IgD-negative memory B cell (primary cell): Measurements from ENCODE around the gene C22orf23. TPM values are rescaled to one million over a fixed set of nuclear protein-coding genes. Genes with fewer than 3 reads are reported as not detected.

ENCODE experiments used
- H3K27ac Mint-ChIP-seq, 3 donors: one replicate each; pipeline ENCODE4 v1.8.0; 2020 to 2022; ENCODE audit warnings: mild to moderate bottlenecking in 3 of 3, mixed read lengths in 3 of 3, moderate library complexity in 1 of 3
- H3K27me3 Mint-ChIP-seq: one replicate; pipeline ENCODE4 v1.8.0; 2021; ENCODE audit warnings: mixed read lengths
- H3K36me3 Mint-ChIP-seq: one replicate; pipeline ENCODE4 v1.8.0; 2020; ENCODE audit warnings: mild to moderate bottlenecking, mixed read lengths
- H3K4me1 Mint-ChIP-seq, 3 donors: one replicate each; pipeline ENCODE4 v1.8.0; 2020 to 2022; ENCODE audit warnings: mixed read lengths in 3 of 3, mild to moderate bottlenecking in 1 of 3
- H3K4me3 Mint-ChIP-seq, 4 donors: one replicate each; pipeline ENCODE4 v1.8.0; 2020 to 2022; ENCODE audit warnings: mild to moderate bottlenecking in 4 of 4, mixed read lengths in 4 of 4, moderate library complexity in 3 of 4
- H3K9me3 Mint-ChIP-seq, 3 donors: one replicate each; pipeline ENCODE4 v1.8.0; 2020 to 2021; ENCODE audit warnings: mixed read lengths in 3 of 3, mild to moderate bottlenecking in 1 of 3
- polyA plus RNA-seq: library from polyadenylated mRNA; unstranded; fragments of 300-500 nt; fragmentation: Illumina TruSeq; gene quantifications from one replicate; pipeline ENCODE4 v1.2.3, GENCODE V29; 2021

Gene C22orf23
- polyA plus RNA-seq, 1 donor from 2014 or later = not detected

GRCh38 chr22:37911697-37912096 lies 41.7 kb downstream of the C22orf23 start:
- Mint-ChIP-seq H3K4me3 (peak overlapping the region in 1 of 4 donors; percentile 27), H3K27me3 (no peaks in the 10 kb centered on the region), H3K4me1 (peaks cover 5 to 19% (median 12%) of the 10 kb centered on the region in 3 donors), H3K9me3 (no peaks in the 10 kb centered on the region), H3K36me3 (peaks cover 4% of the 10 kb centered on the region), H3K27ac (peak overlapping the region in 1 of 3 donors; percentile 78)

- Mint-ChIP-seq H3K9me3 (no peaks in the 10 kb centered on the region), H3K27ac (no peak overlapping the region), H3K27me3 (no peaks in the 10 kb centered on the region), H3K36me3 (peaks cover 4% of the 10 kb centered on the region), H3K4me1 (peaks cover 5 to 19% (median 14%) of the 10 kb centered on the region in 3 donors), H3K4me3 (no peak overlapping the region)
Observed at GRCh38 chr22:37910890-37911672, 42.3 kb downstream of the C22orf23 start.

GRCh38 chr22:37909766-37910165 lies 43.6 kb downstream of the C22orf23 start:
- peaks cover 9 to 24% (median 14%) of the 10 kb centered on the region in 3 donors for H3K4me1 Mint-ChIP-seq
- no peak overlapping the region for H3K4me3 Mint-ChIP-seq
- H3K27me3 Mint-ChIP-seq = no peaks in the 10 kb centered on the region

GRCh38 chr22:37907036-37907954 lies 46.1 kb downstream of the C22orf23 start:
- peak overlapping the region; percentile 23 to 91 (median 82) for H3K27ac Mint-ChIP-seq
- H3K9me3 Mint-ChIP-seq = no peaks in the 10 kb centered on the region
- peaks cover 7% of the 10 kb centered on the region for H3K36me3 Mint-ChIP-seq
- peak overlapping the region; percentile 57 to 95 (median 86) for H3K4me3 Mint-ChIP-seq
- H3K27me3 Mint-ChIP-seq = no peaks in the 10 kb centered on the region
- peaks cover 9 to 24% (median 14%) of the 10 kb centered on the region in 3 donors for H3K4me1 Mint-ChIP-seq

More at GRCh38 chr22:37909766-37910165, 43.6 kb downstream of the C22orf23 start:
- Mint-ChIP-seq H3K36me3 (peaks cover 4% of the 10 kb centered on the region), H3K27ac (peak overlapping the region in 1 of 3 donors; percentile 67), H3K9me3 (no peaks in the 10 kb centered on the region)

DNA sequence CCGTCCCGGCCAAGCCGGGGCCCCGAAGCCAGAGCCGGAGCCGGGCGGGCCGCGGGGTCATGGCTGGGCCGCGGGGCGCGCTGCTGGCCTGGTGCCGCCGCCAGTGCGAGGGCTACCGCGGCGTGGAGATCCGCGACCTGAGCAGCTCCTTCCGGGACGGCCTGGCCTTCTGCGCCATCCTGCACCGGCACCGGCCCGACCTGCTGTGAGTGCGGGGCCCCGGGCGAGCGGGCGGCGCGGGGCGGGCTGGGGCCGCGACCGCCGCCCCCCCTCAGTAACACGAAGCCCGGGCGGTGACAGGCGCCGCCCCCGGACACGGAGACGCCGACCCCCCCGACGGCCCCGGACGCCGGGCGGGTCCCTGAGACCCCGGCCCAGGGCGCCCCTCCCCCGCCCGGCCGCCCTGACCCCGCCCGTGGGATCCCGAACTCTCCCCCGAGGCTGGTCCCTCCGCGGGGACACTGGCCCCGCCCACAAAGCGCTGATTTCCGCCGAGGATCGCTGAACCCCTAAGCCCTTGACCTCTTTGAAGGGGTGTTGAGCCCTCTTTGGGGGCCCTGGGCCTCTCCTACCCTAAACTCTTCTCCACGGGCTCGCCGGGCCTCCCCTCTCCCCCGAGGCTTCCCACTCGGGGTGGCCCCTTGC lies 46.9 kb downstream of the C22orf23 start:
- no peaks in the 10 kb centered on the region for H3K27me3 Mint-ChIP-seq
- H3K9me3 Mint-ChIP-seq = no peaks in the 10 kb centered on the region
- H3K27ac Mint-ChIP-seq = peak overlapping the region; percentile 23 to 91 (median 82)
- H3K36me3 Mint-ChIP-seq = peaks cover 6% of the 10 kb centered on the region
- H3K4me1 Mint-ChIP-seq = peaks cover 9 to 24% (median 14%) of the 10 kb centered on the region in 3 donors
- peak overlapping the region; percentile 57 to 95 (median 86) for H3K4me3 Mint-ChIP-seq

GRCh38 chr22:37905534-37906363 lies 47.7 kb downstream of the C22orf23 start, which contains the start of gene MICALL1:
Gene MICALL1 (plus strand): TSS chr22:37906297. CDS start chr22:37906423, 126 bp downstream.
- H3K9me3 Mint-ChIP-seq = no peaks in the 10 kb centered on the region
- H3K27ac Mint-ChIP-seq = peak within 1 kb of the TSS; percentile 70 to 91 (median 82)
- no peaks in the 10 kb centered on the region for H3K27me3 Mint-ChIP-seq
- H3K4me3 Mint-ChIP-seq = peak within 1 kb of the TSS; percentile 78 to 95 (median 86)
- peaks cover 6% of the 10 kb centered on the region for H3K36me3 Mint-ChIP-seq
- peaks cover 9 to 24% (median 14%) of the 10 kb centered on the region in 3 donors for H3K4me1 Mint-ChIP-seq

DNA sequence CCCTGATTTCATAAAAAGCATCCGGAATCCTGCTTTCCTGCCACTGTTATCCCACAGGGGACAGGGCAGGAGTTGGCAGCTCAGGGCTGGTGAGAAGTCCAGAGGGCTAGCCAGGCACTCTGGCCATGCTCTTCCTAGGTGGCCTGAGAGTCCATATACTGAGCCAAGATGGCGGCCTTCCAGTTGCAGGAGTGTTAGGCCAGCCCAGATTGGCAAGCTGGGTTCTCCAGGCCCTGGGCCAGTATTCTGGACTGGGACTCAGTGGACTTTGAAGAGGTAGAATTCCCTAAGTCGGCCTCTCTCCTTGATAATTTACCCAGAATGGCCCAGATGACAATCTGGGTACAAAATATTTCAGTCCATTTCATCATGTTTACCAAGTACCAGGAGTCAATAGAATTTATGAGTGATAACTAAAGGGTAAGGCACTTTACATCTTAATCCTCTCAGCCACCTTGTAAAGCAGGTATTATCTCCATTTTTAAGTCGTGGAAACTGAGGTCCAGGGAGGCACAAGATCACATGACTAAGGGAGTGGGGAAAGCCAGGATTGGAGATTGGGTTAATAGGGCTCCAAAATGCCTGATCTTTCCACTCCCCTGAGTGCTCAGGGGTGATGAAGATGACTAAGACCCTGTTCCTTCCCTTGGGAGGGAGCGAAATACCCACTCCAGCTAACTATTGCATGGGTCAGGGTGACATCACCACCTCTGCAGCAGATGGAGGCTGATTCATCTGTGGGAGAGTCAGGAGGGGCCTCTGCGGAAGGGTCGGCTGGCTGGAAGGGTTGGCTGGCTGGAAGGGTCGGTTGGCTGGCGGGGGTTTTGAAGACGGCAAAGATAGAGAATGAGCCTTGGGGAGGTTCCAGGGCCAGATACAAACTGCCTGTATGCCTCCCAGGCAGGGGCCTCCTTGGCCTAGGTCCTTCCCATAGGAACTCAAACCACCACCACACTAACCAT lies 48.5 kb downstream of the C22orf23 start:
- Mint-ChIP-seq H3K4me3 (peak overlapping the region; percentile 72 to 92 (median 85)), H3K9me3 (no peaks in the 10 kb centered on the region), H3K27me3 (no peaks in the 10 kb centered on the region), H3K36me3 (peaks cover 6% of the 10 kb centered on the region), H3K4me1 (peaks cover 9 to 22% (median 14%) of the 10 kb centered on the region in 3 donors), H3K27ac (peak overlapping the region in 1 of 3 donors; percentile 70)

- no peaks in the 10 kb centered on the region for H3K9me3 Mint-ChIP-seq
- peak overlapping the region in 1 of 4 donors; percentile 58 for H3K4me3 Mint-ChIP-seq
- H3K4me1 Mint-ChIP-seq = peaks cover 10 to 14% (median 10%) of the 10 kb centered on the region in 3 donors
- H3K27ac Mint-ChIP-seq = peak overlapping the region in 1 of 3 donors; percentile 31
- peaks cover 3% of the 10 kb centered on the region for H3K36me3 Mint-ChIP-seq
- no peaks in the 10 kb centered on the region for H3K27me3 Mint-ChIP-seq
Observed at GRCh38 chr22:37898441-37899181, 54.8 kb downstream of the C22orf23 start.

- Mint-ChIP-seq H3K27ac (peak overlapping the region in 1 of 3 donors; percentile 40), H3K9me3 (no peaks in the 10 kb centered on the region), H3K27me3 (no peaks in the 10 kb centered on the region), H3K4me3 (no peak overlapping the region), H3K4me1 (peaks cover 10 to 14% (median 10%) of the 10 kb centered on the region in 3 donors), H3K36me3 (no peaks in the 10 kb centered on the region)
Observed at GRCh38 chr22:37897807-37898206, 55.6 kb downstream of the C22orf23 start.

GRCh38 chr22:37896939-37897338 lies 56.5 kb downstream of the C22orf23 start:
- Mint-ChIP-seq H3K9me3 (no peaks in the 10 kb centered on the region), H3K36me3 (no peaks in the 10 kb centered on the region), H3K27me3 (no peaks in the 10 kb centered on the region), H3K27ac (peak overlapping the region; percentile 79 to 93 (median 82)), H3K4me1 (peaks cover 10 to 14% (median 10%) of the 10 kb centered on the region in 3 donors), H3K4me3 (peak overlapping the region in 1 of 4 donors; percentile 64)

DNA sequence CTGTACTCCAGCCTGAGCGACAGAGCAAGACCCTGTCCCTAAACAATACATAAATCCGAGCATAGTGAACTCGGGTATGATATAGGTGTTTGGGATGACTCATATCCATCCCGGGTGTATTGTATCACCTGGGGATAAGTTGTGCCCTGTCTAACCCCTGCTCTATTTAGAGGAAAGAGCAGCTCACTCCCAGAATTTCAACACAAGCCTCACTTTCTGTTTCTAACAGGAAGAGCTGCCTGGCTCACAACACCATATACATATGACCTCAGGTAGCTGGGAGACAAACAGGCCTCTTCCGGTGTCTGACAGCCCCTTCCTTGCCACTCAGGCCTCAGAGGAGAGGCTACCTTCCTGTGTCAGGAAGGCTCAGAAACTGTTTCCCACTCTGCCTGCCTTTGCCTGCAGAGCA lies 57.2 kb downstream of the C22orf23 start:
- peak overlapping the region in 3 of 4 donors; percentile 52 to 88 (median 64) for H3K4me3 Mint-ChIP-seq
- H3K4me1 Mint-ChIP-seq = peaks cover 10 to 14% (median 10%) of the 10 kb centered on the region in 3 donors
- H3K9me3 Mint-ChIP-seq = no peaks in the 10 kb centered on the region
- H3K27ac Mint-ChIP-seq = peak overlapping the region; percentile 79 to 93 (median 82)
- no peaks in the 10 kb centered on the region for H3K36me3 Mint-ChIP-seq
- no peaks in the 10 kb centered on the region for H3K27me3 Mint-ChIP-seq

DNA sequence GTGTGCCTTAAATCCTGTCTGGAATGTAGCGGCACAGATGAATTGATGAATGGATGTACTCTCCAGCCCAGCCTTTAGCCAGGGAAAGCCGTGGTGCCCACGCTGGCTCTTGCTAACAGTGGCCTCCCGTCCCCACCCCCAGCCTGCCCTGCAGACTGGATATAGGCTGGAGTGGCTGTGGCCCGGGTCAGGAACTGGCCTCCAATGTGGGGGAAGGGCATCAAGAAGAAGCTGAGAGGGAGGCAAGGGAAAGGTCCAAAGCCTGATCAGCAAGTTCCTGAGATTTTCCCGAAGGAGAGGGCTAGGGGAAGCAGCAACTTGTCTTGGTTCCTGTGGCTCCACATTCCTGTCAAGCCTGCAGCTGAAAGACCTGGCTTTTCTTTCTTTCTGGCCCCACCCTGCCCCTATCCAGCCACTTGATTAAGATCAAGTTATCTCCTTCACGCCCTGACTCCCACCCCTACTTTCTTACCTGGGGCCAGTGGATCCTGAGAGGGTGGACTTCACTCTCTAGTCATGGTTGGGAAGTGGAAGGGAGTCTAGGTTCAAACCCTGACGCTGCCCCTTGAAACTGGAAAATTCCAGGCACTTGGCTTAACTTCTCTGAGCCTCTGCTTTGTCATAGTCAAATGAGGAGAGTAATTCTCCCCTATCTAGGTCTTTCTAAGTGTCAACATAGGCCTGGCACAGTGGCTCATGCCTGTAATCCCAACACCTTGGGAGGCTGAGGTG lies 58.3 kb downstream of the C22orf23 start:
- Mint-ChIP-seq H3K36me3 (no peaks in the 10 kb centered on the region), H3K4me1 (peaks cover 10 to 14% (median 10%) of the 10 kb centered on the region in 3 donors), H3K27me3 (no peaks in the 10 kb centered on the region), H3K4me3 (peak overlapping the region in 1 of 4 donors; percentile 8), H3K27ac (peak overlapping the region in 2 of 3 donors; percentile 79 to 81), H3K9me3 (no peaks in the 10 kb centered on the region)
